ENCODE data around the gene CEP152.

CEP152 gene

DNA sequence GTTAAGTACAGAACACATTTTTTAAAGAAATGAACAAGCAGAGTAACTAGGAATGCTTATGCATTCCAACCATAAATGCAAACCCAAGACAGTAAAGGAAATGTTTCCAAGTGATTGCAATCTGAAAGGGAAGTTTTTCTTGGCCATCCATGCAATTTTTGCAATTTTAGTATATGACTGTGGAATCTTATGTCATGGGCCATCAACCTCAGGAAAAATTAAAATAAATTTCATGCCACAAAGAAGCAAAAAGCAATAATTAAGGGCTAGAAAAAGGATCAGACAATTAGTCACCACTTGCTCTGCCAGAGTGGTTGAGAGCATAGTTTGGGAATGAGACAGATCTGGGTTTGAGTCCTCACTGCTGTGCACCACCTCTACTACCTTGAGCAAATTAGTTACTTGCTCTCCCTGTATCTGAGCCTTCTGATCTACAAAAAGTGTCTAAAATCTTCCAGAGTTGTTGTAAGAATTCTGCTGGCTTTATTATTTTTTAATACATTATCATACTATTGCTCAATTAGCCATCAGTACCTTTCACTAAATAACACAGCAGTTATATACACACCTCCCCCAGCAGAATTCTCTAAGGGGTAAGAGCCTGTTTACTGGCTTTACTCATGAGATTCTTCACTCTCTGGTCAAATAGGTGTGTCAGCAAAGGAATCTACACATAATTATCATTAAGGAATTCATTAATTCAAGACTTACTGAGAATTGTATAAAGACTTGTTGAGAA, 115.6 kb downstream of the CEP152 start:
- FAIRE-seq (no peak), DNase-seq (ENCODE audit: insufficient read length) (no peak)
- no peak for TF ChIP-seq POLR2A (IDR thresholded peaks at IDR 0.05; ENCODE audit: low read depth, low read length)
- no peak for TF ChIP-seq POLR2AphosphoS5 (IDR thresholded peaks at IDR 0.05; ENCODE audit: low read depth, low read length)

DNA sequence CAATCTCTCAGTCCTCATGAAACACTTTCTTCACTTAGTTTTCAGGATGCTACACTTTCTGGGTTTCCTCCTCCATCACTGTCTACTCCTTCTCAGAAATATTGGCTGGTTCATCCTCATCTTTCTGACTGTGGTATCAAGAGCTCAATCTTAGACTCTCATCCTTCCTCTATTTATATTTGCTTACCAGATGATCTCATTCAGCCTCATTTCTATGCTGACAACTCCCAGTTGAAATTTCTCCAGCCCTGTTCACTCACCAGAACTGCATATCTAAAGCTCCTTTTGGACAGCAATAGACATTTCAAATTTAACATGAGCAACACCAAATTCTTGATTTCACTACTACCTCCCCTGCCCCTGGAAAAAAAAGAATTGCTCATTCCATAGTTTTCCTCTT, 117.4 kb downstream of the CEP152 start:
- FAIRE-seq (no peak), DNase-seq (ENCODE audit: insufficient read length) (no peak)
- no peak for TF ChIP-seq POLR2A (IDR thresholded peaks at IDR 0.05; ENCODE audit: low read depth, low read length)
- no peak for TF ChIP-seq TAF1 (IDR thresholded peaks at IDR 0.05; ENCODE audit: borderline replicate concordance, low read depth, low read length)
- no peak for TF ChIP-seq POLR2AphosphoS5 (IDR thresholded peaks at IDR 0.05; ENCODE audit: low read depth, low read length)

DNA sequence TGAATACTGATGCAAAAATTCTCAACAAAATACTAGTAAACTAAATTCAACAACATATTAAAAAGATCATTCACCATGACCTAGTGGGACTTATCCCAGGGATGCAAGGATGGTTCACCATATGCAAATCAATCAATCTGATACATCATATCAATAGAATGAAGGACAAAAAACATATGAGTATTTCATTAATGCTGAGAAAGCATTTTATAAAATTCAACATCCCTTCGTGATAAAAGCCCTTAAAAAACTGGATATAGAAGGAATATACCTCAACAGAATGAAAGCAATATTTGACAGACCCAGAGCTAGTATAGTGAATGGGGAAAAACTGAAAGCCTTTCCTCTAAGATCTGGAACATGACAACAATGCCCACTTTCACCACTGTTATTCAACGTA, 122.4 kb downstream of the CEP152 start:
- no peak for TF ChIP-seq TAF1 (IDR thresholded peaks at IDR 0.05; ENCODE audit: borderline replicate concordance, low read depth, low read length)
- no peak for TF ChIP-seq POLR2A (IDR thresholded peaks at IDR 0.05; ENCODE audit: low read depth, low read length)
- no peak for TF ChIP-seq POLR2AphosphoS5 (IDR thresholded peaks at IDR 0.05; ENCODE audit: low read depth, low read length)
- no peak for DNase-seq (ENCODE audit: insufficient read length)
- no peak for FAIRE-seq
